NCI-H146 (cell line): ENCODE measurements around the gene RBBP8.

Source experiments
- DNase-seq: peaks from one replicate; lab custom pipeline; 2025; lab: John Stamatoyannopoulos, UW

Gene RBBP8

DNA sequence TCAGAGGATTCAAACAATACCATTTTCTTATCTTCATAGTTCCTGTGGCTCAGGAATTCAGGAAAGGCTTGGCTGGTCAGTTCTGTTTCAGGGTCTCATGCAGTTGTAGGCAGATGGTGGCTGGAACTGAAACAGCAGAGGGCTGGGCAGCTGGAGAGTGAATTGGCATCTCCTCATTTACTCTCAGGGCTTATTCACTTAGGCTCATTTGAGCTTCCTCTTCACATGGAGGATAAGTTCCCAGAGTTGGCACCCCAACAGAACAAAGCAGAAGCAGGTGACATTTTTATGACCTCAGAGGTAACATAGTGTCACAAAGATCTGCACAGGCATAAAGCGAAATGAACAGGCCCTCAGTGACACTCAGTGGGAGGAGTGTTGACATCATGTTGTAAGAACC lies 66.1 kb downstream of the RBBP8 start:
- DNase-seq = no peak

DNA sequence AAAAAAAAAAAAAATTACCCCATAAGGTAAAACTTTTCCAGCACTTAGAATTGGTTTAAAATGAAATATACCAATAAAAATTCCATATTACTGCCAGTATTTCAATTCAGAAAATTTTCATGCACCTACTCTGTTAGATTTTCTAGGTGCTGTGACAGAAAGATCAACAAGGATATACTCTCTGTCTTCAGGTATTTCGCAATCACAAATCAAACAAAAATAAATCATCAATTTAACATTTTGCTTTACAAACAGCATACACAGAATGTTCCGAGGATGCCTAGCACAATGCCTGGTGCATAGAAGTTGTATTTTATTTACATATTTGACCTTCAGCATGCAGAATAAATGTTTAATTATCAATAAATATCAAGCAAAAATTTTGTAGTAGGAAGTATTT lies 66.5 kb downstream of the RBBP8 start:
- no peak for DNase-seq

DNA sequence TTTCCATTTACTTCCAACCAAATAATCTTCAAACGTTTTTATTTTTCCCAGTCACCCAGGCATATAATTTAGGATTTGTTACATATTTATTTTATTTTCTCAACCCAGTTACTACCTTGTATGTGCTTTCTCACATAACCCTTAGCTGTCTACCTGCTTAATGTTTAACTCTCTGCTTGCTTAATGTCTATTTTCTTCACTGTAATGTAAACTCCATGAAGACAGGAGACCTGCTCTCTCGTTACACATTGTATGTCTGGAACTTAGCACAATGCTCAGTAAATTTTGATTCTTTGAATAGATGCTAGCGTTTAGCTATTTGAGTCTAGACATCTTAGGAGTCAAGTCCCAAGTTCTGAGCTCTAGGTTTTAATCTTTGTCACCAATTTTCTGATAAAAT lies 70.2 kb downstream of the RBBP8 start:
- DNase-seq = no peak

DNA sequence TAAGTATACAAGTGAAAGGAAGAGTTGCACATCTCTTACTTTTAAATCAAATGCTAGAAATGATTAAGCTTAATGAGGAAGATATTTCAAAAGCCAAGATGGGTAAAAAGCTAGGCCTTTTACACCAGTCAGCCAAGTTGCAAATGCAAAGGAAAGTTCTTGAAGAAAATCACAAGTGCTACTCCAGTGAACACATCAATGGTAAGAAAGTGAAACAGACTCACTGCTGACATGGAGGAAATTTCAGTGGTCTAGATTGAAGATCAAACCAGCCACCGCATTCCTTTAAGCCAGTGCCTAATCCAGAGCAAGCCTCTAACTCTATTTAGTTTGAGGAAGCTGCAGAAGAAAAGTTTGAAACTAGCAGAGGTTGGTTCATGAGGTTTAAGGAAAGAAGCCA lies 79.1 kb downstream of the RBBP8 start:
- DNase-seq = no peak

DNA sequence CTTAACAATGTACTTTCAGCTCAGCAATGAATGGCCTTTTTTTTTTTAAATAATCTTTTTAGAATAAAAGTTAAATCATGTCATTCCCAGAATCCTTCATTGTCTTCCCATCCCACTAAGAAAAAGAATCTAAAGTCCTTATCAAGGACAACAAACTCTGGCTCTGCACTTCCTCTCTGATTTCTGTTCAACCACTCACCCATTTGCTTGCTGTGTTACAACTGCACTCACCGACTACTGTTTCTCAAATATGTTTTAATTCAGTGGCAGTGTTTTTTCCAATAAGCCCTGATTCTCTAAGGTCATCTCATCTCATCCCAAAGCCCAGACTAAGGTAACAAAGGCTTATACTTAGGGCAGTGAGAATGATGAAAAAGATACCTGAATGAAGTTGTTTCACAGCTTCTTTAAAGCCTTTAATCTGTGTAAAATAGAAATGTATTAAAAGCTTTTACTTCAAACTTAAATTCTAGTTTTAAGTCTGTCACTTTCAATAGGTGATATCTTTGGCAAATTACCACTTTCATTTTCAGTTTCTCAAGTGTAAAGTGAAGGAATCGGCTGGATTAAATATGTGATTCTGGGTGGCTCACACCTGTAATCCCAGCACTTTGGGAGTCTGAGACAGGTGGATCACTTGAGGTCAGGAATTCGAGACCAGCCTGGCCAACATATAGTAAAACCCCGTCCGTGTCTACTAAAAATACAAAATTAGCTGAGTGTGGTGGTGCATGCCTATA lies 87.6 kb downstream of the RBBP8 start:
- no peak for DNase-seq

DNA sequence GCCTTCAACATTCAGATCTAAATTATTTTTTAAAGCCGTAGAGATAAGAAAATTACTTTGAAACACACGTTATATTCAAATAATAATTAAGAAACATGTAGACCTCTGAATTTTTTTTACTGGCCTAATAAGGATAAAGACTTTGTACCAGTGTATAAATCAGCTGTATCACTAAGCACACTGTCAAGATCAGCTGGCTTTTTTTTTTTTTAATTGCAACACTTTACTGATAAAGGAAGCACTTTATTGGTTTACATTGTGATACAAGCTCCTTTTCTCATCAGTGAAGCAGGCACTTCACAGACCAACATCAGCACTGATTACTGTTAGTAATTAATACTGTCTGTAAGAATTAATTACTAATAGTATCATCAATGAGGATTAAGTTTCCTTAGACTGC lies 88.5 kb downstream of the RBBP8 start:
- no peak for DNase-seq

DNA sequence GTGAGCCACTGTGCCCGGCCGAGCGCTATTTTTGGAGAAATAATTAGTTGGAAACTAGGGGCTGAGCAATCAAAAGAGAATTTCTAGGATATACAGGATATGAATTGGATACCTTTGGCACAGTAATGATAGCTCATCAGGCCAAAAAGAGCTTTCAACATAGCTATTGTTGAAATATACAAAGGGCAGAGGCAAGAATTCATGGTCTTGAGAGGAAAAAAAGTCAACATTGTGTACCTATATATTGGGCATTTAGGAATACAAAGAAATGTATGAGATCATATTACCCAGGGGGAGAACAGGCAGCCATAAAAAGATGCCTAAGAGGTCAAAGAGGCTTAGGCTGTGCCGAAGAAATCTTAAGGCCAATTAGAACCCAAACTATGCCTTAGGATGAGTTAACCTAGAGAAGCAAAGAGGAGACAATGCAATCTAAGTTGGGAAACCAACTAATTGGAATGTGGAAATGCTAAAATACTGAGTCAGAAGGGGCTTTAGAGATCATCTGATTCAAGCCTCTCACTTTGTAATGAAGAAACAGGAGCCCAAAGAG lies 99.0 kb downstream of the RBBP8 start:
- DNase-seq = no peak

DNA sequence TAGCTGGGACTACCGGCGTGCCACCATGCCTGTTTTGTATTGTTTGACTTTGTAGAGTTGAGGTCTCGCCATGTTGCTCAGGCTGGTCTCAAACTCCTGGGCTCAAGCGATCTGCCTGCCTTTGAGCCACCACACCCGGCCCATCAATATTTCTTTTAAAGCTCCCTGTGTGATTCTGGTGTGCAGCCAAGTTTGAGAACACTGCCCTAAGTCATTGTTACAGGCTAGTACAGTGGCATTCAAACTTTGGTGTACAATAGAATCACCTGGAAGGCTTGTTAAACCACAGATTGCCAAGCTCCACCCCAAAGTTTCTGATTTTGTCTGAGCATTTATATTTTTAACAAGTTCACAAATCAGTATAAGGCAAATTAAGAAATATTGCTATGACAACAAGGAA lies 99.9 kb downstream of the RBBP8 start:
- DNase-seq = no peak

DNA sequence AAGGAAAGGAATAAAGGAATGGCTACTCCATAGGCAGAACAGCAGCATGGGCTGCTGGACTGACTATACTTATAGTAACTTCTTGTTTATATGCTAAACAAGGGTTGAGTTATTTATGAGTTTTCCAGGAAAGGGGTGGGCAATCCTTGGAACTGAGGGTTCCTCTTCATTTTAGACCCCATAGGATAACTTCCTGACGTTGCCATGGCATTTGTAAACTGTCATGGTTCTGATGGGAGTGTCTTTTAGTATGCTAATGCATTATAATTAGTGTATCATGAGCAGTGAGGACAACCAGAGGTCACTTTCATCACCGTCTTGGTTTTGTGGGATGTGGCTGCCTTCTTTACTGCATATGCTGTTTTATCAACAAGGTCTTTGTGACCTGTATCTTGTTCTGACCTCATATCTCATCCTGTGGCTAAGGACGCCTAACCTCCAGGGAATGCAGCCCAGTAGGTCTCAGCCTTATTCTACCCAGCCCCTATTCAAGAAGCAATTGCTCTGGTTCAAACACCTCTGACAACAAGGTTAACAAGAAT lies 103.6 kb downstream of the RBBP8 start:
- no peak for DNase-seq

DNA sequence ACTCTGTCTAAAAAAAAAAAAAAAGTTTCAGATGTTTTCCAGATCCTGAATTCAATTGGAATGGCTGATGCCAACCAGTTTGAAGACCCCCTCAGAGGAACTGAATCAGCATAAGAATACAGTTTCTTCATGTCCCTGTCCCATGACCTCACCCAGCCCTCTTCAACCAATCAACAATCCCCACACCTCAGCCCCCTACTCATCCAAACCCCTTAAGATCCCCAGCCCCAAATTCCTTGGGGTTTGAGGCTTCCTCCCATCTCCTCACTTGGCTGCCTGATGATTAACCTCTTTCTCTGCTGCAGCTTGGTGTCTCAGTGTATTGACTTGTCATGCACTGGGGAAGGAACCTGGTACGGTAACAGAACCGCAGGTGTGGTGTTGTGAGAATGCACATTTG lies 104.5 kb downstream of the RBBP8 start:
- no peak for DNase-seq

DNA sequence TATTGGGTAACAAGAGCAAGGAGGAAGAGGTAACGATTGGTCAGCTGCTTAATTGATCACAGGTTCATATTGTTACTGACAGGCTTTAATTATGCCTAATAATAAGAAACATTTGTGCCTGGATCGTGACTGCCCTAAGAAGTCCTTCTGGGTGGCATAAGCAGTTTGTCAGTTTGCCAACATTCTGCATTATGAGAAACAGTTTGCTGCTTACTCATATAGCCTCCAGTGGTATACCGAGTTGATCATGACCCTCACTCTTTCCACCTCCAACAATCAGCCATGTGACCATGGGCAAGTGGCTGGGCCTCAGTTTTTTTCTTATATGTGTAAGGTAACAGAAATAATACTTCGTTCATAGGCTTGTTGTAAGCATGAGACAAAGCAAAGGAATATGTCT lies 105.6 kb downstream of the RBBP8 start:
- no peak for DNase-seq

DNA sequence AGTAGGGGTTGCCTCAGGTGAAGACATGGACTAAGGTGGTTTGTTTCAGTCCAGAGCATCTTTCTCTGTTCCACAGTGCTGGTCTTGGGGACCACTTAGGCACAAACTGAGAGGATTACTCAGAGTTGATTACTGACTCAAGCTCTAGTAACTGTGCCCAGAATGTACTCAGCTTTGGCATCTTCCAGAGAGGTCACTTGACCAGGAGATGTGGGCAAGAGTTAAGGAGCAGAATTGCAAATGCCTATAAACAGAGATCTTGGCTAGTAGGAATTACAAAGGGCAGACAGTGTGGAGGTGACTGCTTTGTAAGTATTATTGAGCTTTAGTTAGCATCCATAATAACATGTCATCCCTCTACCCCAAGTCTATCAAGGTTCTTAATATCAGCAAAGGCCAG lies 109.0 kb downstream of the RBBP8 start:
- no peak for DNase-seq

DNA sequence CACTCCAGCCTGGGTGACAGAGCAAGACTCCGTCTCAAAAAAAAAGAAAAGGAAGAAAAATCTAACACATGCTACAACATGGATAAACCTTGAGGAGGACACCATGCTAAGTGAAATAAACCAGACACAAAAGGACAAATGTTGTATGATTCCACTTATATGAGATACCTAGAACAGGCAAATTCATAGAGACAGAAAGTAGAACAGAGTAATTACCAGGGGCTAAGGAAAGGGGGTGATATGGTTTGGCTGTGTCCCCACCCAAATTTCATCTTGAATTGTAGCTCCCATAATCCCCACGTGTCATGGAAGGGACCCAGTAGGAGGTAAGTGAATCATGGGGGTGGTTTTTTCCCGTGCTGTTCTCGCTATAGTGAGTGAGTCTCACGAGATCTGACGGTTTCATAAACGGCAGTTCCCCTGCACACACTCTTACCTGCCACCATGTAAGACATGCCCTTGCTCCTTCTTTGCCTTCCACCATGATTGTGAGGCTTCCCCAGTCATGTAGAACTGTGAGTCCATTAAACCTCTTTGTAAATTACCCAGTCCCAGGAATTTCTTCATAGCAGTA lies 110.8 kb downstream of the RBBP8 start:
- DNase-seq = no peak

DNA sequence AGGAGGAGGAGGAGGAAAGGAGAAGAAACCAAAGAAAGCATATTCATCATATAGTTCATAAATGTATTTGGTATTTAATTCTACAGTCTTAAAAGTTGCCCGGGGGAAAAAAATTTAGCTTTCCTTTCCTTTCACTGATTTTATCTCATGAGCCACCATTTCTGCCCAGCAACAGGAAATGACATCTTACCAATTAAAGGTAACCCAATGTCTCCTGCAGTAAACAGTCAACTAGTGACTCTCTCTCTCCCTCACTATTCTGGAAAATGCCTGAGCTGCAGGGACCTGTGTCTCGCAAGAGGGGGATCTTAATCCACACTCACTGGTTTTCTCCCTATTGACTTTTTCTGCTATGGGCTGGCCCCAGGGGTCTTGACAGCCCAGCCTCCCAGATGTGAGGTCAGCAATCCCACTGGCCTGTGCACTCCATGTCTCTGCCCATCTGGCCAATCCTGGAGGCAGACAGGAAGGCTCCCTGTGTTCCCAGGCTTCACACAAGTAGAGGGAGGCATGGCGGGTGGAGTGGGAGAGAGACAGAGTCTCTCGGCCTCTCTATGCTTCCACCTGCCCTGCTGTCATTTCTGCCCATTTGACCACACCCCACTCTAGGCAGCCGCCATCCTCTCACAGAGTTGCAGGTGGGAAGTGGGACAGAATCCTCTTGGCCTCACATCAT lies 116.7 kb downstream of the RBBP8 start:
- peak; percentile 35 for DNase-seq

DNA sequence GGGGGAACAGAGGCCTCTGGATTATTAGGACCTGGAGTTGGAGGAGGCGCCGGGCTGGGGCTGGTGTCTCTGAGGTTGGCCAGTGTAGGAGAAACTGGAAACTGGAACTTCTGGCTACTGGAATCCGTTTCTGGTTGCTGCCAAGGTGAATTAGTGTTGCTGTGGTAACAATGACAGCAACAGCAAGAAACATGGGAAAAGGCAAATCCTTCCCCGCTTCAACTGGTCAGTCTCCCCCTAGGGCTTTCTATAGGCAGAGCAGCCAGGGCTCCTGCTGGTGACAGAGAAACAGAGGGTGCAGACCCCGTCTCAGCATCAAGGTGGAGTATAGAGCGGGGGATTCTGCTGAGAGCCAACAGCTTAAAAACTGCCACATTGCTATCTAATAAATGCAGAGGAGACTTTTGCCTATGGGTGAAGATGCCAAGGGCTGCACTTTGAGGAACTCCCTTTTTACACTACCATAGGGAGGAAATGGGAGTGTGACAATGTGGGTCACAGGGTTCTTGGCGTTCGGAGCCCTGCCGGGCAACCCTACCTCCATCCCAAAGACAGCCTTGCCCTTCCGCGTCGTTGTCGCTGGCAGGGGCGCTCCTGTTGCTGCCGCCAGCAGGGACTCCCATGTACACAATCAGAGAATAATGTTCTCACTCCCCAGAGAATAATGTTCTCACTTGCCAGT lies 120.8 kb downstream of the RBBP8 start:
- DNase-seq = peak; percentile 69

DNA sequence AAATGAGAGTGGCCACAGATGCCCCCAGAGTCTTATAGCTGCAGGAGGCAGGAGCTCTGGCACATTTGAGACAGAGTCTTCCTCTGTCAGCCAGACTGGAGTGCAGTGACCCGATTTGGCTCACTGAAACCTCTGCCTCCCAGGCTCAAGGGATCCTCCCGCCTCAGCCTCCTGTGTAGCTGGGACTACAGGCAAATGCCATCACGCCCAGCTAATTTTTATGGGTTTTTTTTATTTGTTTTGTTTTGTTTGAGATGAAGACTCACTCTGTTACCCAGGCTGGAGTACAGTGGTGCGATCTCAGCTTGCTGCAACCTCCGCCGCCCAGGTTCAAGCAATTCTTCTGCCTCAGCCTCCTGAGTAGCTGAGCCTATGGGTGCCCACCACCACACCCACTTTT lies 121.4 kb downstream of the RBBP8 start:
- DNase-seq = no peak

DNA sequence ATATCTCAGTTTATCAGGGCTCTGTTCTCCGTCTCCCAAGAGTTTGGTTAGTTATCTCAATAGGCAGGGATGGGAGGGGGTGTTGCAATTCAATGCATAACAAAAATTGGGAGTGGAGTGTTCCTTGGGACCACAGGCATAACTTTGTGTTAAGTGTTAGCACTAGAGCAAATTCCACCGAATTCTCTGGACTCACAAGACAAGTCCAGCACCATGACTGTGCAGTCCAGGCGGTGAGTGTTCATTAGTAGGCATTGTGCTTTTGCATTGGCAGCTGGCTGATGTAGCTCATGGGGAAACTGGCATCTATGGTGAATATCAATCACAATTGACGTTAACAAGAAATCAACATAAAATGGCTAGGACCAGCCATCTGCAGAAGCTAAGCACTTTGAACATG lies 123.2 kb downstream of the RBBP8 start:
- no peak for DNase-seq

DNA sequence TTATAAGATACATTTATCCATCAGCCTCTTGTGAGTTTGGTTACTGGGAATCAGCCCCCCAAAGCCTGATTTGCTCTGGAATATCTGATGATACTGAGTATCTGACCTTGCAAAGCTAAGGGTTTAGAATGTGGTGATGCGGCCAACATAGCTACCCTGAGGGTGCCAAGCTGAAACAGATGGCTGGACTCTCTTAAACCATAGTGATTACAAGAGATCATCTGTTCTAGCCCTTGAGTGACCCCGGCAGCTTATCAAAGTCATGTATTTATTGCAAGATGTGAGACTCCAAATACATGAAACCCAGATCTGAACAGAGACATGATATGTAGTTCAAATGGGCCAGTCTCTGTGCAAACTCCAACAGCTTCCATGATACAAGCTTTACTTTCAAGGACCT lies 124.0 kb downstream of the RBBP8 start:
- no peak for DNase-seq

DNA sequence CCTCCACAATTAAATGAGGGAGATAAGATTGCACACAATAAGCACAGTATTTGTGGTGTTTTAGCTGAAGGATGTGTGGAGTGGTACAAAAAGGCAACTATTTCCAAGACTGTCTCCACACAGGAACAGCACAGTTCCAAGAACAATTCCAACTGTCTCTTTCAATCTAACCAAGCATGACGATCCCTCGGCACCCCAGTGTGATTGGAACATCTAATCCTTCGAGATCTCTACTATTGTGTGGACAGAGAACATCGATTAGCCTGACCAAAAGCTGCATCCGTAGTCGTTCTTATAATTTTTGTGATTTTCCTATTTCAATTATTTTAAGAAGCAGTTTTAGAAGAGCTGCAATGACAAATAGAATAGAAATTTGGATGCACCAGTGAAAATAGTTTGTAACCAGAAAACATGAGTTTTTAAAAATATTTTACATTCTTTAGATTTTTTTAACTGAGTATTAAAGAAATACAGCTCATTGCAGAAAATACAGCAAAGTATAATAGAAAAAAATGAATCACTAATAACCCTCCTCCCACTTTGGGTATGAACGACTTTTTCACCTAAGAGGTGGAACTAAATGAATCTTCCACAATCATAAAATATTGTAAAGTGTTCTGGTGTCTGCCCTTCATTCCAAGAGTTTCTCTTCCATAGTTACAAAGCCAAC lies 125.8 kb downstream of the RBBP8 start:
- no peak for DNase-seq

DNA sequence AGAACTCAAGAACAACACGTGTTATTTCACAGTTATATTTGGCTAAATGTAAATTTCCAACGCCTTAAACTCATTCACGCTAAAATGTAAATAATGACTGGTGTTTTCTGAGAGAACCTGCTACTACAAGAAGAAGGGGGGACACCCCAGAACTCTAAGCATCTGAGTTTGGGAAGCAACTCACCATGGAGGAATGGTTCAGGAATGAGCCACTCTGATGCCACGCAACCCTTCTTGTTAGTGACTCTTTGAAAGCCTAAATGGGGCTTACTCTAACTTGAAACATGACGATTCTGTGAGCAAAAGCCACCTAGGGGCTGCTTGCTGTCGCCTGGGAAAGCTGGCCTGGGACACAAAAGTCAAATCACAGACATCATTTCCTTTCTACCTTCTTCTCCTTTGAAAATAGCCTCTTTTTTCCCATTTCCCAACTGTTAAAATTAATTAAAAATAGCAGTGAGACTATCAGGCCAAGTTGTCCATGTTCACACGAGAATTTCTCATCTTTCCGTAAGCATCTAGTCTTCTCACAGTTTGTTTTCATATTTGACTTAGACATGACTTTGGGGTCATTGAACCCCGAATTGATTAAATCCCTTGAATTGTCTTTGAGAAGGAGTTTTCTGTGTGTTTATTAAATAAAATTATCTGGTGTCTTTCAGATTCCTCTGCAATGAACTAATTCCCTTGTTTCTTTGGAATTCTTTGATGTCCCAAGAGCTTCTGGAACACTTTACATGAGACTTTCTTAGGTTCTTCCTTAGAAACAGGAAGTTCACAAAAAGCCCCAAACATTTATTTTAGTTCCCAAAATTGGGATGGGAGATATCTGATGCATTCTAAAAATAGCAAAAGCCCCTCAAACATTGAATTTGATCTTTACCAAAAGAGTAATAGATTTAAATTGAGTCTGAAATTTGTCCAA lies 126.7 kb downstream of the RBBP8 start:
- DNase-seq = no peak

DNA sequence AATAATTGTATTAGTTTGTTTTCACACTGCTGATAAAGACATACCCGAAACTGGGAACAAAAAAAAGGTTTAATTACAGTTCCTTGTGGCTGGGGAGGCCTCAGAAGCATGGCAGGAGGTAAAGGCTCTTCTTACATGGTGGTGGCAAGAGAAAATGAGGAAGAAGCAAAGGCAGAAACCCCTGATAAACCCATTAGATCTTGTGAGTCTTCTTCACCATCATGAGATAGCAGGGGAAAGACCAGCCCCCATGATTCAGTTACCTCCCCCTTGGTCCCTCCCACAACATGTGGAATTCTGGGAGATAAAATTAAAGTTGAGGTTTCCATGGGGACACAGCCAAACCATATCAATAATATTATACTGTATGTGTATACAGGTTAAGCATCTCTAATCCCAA lies 128.9 kb downstream of the RBBP8 start:
- DNase-seq = peak; percentile 26
